Hematopoietic multipotent progenitor cell treated with erythropoietin and hydrocortisone succinate and interleukin-3 and kit ligand, for 6 days (in vitro differentiated cells): ENCODE results near the gene PWP1.
A peak's percentile ranks its signal among the peaks of the same experiment; 100 is the strongest.
"Not testable (repeated sequence)": the region's sequence is repeated elsewhere in the genome, so short reads cannot be mapped to it uniquely, and the experiment has no call there.

Source experiments
- DNase-seq: peaks from one replicate; pipeline ENCODE4 v3.0.0-alpha.2; 2015

PWP1 gene

GRCh38 chr12:107668320-107669098 is 17.1 kb upstream of the PWP1 start:
- no peak for DNase-seq

GRCh38 chr12:107669946-107670345 is 15.7 kb upstream of the PWP1 start:
- DNase-seq, result no peak

GRCh38 chr12:107670999-107671643 is 14.5 kb upstream of the PWP1 start:
- peak; percentile 62 for DNase-seq

GRCh38 chr12:107677671-107678070 is 7.9 kb upstream of the PWP1 start:
- no peak for DNase-seq

GRCh38 chr12:107679336-107679735 is 6.3 kb upstream of the PWP1 start:
- no peak for DNase-seq

- DNase-seq, result no peak
These were observed 4.2 kb upstream of the PWP1 start for GRCh38 chr12:107681455-107681835.

- DNase-seq, result no peak
These were observed 3.5 kb upstream of the PWP1 start for GRCh38 chr12:107681836-107682820.

- DNase-seq, result no peak
These were observed 1.4 kb upstream of the PWP1 start for GRCh38 chr12:107684029-107684795.

- peak; percentile 48 for DNase-seq
These were observed 624 bp upstream of the PWP1 start for GRCh38 chr12:107684990-107685359.

- peak; percentile 68 for DNase-seq
These were observed 10.2 kb downstream of the PWP1 start for GRCh38 chr12:107695772-107696171.

GRCh38 chr12:107702106-107702505 is 16.5 kb downstream of the PWP1 start:
- DNase-seq, result no peak

- DNase-seq, result no peak
These were observed 18.4 kb downstream of the PWP1 start for GRCh38 chr12:107704041-107704440.

GRCh38 chr12:107705522-107705921 is 19.9 kb downstream of the PWP1 start:
- not testable (repeated sequence) for DNase-seq

GRCh38 chr12:107715780-107716179 is 30.2 kb downstream of the PWP1 start:
- no peak for DNase-seq

GRCh38 chr12:107718606-107719005 is 33.0 kb downstream of the PWP1 start:
- no peak for DNase-seq

GRCh38 chr12:107727327-107727726 is 41.7 kb downstream of the PWP1 start:
- DNase-seq, result not testable (repeated sequence)

- not testable (repeated sequence) for DNase-seq
These were observed 42.1 kb downstream of the PWP1 start for GRCh38 chr12:107727742-107728141.

GRCh38 chr12:107730618-107731341 is 45.2 kb downstream of the PWP1 start:
- DNase-seq, result no peak

GRCh38 chr12:107731366-107731765 is 45.8 kb downstream of the PWP1 start:
- DNase-seq, result no peak

GRCh38 chr12:107732365-107732764 is 46.8 kb downstream of the PWP1 start:
- DNase-seq, result peak; percentile 10

- no peak for DNase-seq
These were observed 48.5 kb downstream of the PWP1 start for GRCh38 chr12:107734139-107734538.

- DNase-seq, result no peak
These were observed 50.2 kb downstream of the PWP1 start for GRCh38 chr12:107735763-107736162.
